Measurements from ENCODE around the gene CEP85. TPM values are rescaled to one million over a fixed set of nuclear protein-coding genes. Genes with fewer than 3 reads are reported as not detected.
A peak's percentile ranks its signal among the peaks of the same experiment; 100 is the strongest.

CEP85 gene
- total and polyA plus RNA-seq, 2 of the 13 experiments (the other 11 are each of a cell fraction or from before 2014, with no cell fraction given), result 16.1 to 26.7 TPM

- TF ChIP-seq SP4 (CRISPR knock-in tag; IDR thresholded peaks at IDR 0.05), result peak; percentile 54; the same call in 1 of the 2 replicates
- 0 out of 2 replicates have a peak, but pooled peaks have one; percentile 20 for TF ChIP-seq ZBTB7B (CRISPR knock-in tag; IDR thresholded peaks at IDR 0.05)
- 0 out of 2 replicates have a peak, but pooled peaks have one; percentile 29 for TF ChIP-seq HBP1 (CRISPR knock-in tag; IDR thresholded peaks at IDR 0.05; ENCODE audit: low read depth)
- TF ChIP-seq TBX2 (CRISPR knock-in tag; IDR thresholded peaks at IDR 0.05; ENCODE audit: borderline replicate concordance), result peak; percentile 71; the same call in 1 of the 2 replicates
- TF ChIP-seq ZFP36L1 (CRISPR knock-in tag; IDR thresholded peaks at IDR 0.05), result 0 out of 2 replicates have a peak, but pooled peaks have one; percentile 54
- TF ChIP-seq SRSF1 (optimal IDR thresholded peaks at IDR 0.05; ENCODE audit: low read depth, low read length), result peak; percentile 80
- peak; percentile 59; the same call in 1 of the 2 replicates for TF ChIP-seq ZFP91 (CRISPR knock-in tag; IDR thresholded peaks at IDR 0.05; ENCODE audit: borderline replicate concordance)
- TF ChIP-seq HDAC2 (CRISPR knock-in tag; IDR thresholded peaks at IDR 0.05), result peak; percentile 46; the same call in 1 of the 2 replicates
- peak; percentile 57; the same call in 1 of the 2 replicates for TF ChIP-seq ZNF710 (CRISPR knock-in tag; IDR thresholded peaks at IDR 0.05; ENCODE audit: borderline replicate concordance)
- TF ChIP-seq ZNF138 (CRISPR knock-in tag; IDR thresholded peaks at IDR 0.05; ENCODE audit: low read depth), result 0 out of 2 replicates have a peak, but pooled peaks have one; percentile 25
- TF ChIP-seq DR1 (CRISPR knock-in tag; IDR thresholded peaks at IDR 0.05), result 0 out of 2 replicates have a peak, but pooled peaks have one; percentile 30
- no peak; the same call in 1 of the 2 replicates for TF ChIP-seq ZBTB4 (CRISPR knock-in tag; IDR thresholded peaks at IDR 0.05; ENCODE audit: borderline replicate concordance)
- TF ChIP-seq ZBTB1 (CRISPR knock-in tag; IDR thresholded peaks at IDR 0.05; ENCODE audit: borderline replicate concordance), result no peak
- no peak for TF ChIP-seq BCL3 (CRISPR knock-in tag; IDR thresholded peaks at IDR 0.05)
- no peak for TF ChIP-seq MTA3 (CRISPR knock-in tag; IDR thresholded peaks at IDR 0.05)
- peak; percentile 69; the same call in 1 of the 2 replicates for TF ChIP-seq ZNF331 (CRISPR knock-in tag; IDR thresholded peaks at IDR 0.05)
- TF ChIP-seq HNF4A (CRISPR knock-in tag; IDR thresholded peaks at IDR 0.05), result 0 out of 2 replicates have a peak, but pooled peaks have one; percentile 66
- TF ChIP-seq POLR2G (IDR thresholded peaks at IDR 0.05; ENCODE audit: low read depth, low read length), result peak; percentile 68
These were observed 8.8 kb upstream of the CEP85 start (continued) for GRCh38 chr1:26225033-26225831.

Data from HepG2 (cell line).